ENCODE results near the gene A4GALT.
A peak's percentile ranks its signal among the peaks of the same experiment; 100 is the strongest.
"Not testable (repeated sequence)": the region's sequence is repeated elsewhere in the genome, so short reads cannot be mapped to it uniquely, and the experiment has no call there.

Gene A4GALT

GRCh38 chr22:42720263-42721044 lies at the start of gene A4GALT:
A4GALT (minus strand) TSS chr22:42720870; CDS start chr22:42693951, 26,919 bp downstream.
- peak; percentile 50 for DNase-seq (ENCODE audit: low spot score)

GRCh38 chr22:42770448-42770726 lies 49.7 kb upstream of the A4GALT start:
- DNase-seq (ENCODE audit: low spot score) = no peak

GRCh38 chr22:42769574-42770447 lies 49.1 kb upstream of the A4GALT start:
- peak; percentile 71 for DNase-seq (ENCODE audit: low spot score)

- DNase-seq (ENCODE audit: low spot score) = no peak
These were observed 48.5 kb upstream of the A4GALT start for GRCh38 chr22:42769238-42769573.

GRCh38 chr22:42768385-42769035 lies 47.8 kb upstream of the A4GALT start:
- no peak for DNase-seq (ENCODE audit: low spot score)

GRCh38 chr22:42766860-42767259 lies 46.2 kb upstream of the A4GALT start:
- no peak for DNase-seq (ENCODE audit: low spot score)

- DNase-seq (ENCODE audit: low spot score) = no peak
These were observed 44.3 kb upstream of the A4GALT start for GRCh38 chr22:42764895-42765363.

- DNase-seq (ENCODE audit: low spot score) = no peak
These were observed 43.4 kb upstream of the A4GALT start for GRCh38 chr22:42763965-42764480.

- DNase-seq (ENCODE audit: low spot score) = peak; percentile 4
These were observed 40.3 kb upstream of the A4GALT start for GRCh38 chr22:42760806-42761565.

- no peak for DNase-seq (ENCODE audit: low spot score)
These were observed 38.4 kb upstream of the A4GALT start for GRCh38 chr22:42758931-42759629.

- not testable (repeated sequence) for DNase-seq (ENCODE audit: low spot score)
These were observed 34.9 kb upstream of the A4GALT start for GRCh38 chr22:42755553-42755952.

- not testable (repeated sequence) for DNase-seq (ENCODE audit: low spot score)
These were observed 34.5 kb upstream of the A4GALT start for GRCh38 chr22:42755121-42755520.

- DNase-seq (ENCODE audit: low spot score) = no peak
These were observed 34.0 kb upstream of the A4GALT start for GRCh38 chr22:42754658-42755057.

GRCh38 chr22:42752912-42753311 lies 32.2 kb upstream of the A4GALT start:
- DNase-seq (ENCODE audit: low spot score) = no peak

- DNase-seq (ENCODE audit: low spot score) = peak; percentile 3
These were observed 31.6 kb upstream of the A4GALT start for GRCh38 chr22:42752230-42752746.

- not testable (repeated sequence) for DNase-seq (ENCODE audit: low spot score)
These were observed 29.8 kb upstream of the A4GALT start for GRCh38 chr22:42750421-42750820.

- DNase-seq (ENCODE audit: low spot score) = no peak
These were observed 27.2 kb upstream of the A4GALT start for GRCh38 chr22:42747701-42748513.

- peak; percentile 5 for DNase-seq (ENCODE audit: low spot score)
These were observed 24.4 kb upstream of the A4GALT start for GRCh38 chr22:42745118-42745517.

- no peak for DNase-seq (ENCODE audit: low spot score)
These were observed 22.9 kb upstream of the A4GALT start for GRCh38 chr22:42743501-42743991.

GRCh38 chr22:42742940-42743339 lies 22.3 kb upstream of the A4GALT start:
- no peak for DNase-seq (ENCODE audit: low spot score)
